GM18511 (cell line): ENCODE data around the gene SH2D6.
"Not testable (repeated sequence)": the region's sequence is repeated elsewhere in the genome, so short reads cannot be mapped to it uniquely, and the experiment has no call there.

Source experiments
- ATAC-seq: cut with Tn5 transposase; IDR thresholded peaks from one replicate; pipeline ENCODE4 v1.9.1; 2021; ENCODE audit warnings: mild to moderate bottlenecking, moderate library complexity; ENCODE audit not compliant: unreplicated experiment

Gene SH2D6

GRCh38 chr2:85397925-85398331 lies 20.6 kb upstream of the SH2D6 start:
- ATAC-seq: no peak

- no peak for ATAC-seq
Observed at GRCh38 chr2:85398426-85399182, 19.9 kb upstream of the SH2D6 start.

GRCh38 chr2:85399183-85399455 lies 19.4 kb upstream of the SH2D6 start:
- ATAC-seq: no peak

- no peak for ATAC-seq
Observed at GRCh38 chr2:85400023-85400422, 18.5 kb upstream of the SH2D6 start.

GRCh38 chr2:85400541-85401463 lies 17.7 kb upstream of the SH2D6 start:
- no peak for ATAC-seq

- ATAC-seq: no peak
Observed at GRCh38 chr2:85401464-85401805, 17.1 kb upstream of the SH2D6 start.

GRCh38 chr2:85401844-85402243 lies 16.7 kb upstream of the SH2D6 start:
- no peak for ATAC-seq

- peak; percentile 35 for ATAC-seq
Observed at GRCh38 chr2:85405201-85406059, 13.1 kb upstream of the SH2D6 start.

GRCh38 chr2:85409845-85410583 lies 8.5 kb upstream of the SH2D6 start, which contains the start of gene CAPG:
CAPG (minus strand) TSS chr2:85410366; CDS start chr2:85402145, 8,221 bp downstream.
- peak; percentile 74 for ATAC-seq

- ATAC-seq: no peak
Observed at GRCh38 chr2:85410584-85411404, 7.7 kb upstream of the SH2D6 start.

GRCh38 chr2:85411405-85411748 lies 7.1 kb upstream of the SH2D6 start:
- ATAC-seq: no peak

GRCh38 chr2:85413592-85414420 lies 4.7 kb upstream of the SH2D6 start:
- ATAC-seq: no peak

GRCh38 chr2:85414421-85414759 lies 4.1 kb upstream of the SH2D6 start:
- ATAC-seq: not testable (repeated sequence)

GRCh38 chr2:85414761-85415553 lies 3.6 kb upstream of the SH2D6 start:
- ATAC-seq: no peak

- ATAC-seq: no peak
Observed at GRCh38 chr2:85415980-85416650, 2.4 kb upstream of the SH2D6 start.

- ATAC-seq: no peak
Observed at GRCh38 chr2:85419009-85419675, 628 bp downstream of the SH2D6 start.
